ENCODE data around the gene FDXR.
A peak's percentile ranks its signal among the peaks of the same experiment; 100 is the strongest.

The FDXR gene

DNA sequence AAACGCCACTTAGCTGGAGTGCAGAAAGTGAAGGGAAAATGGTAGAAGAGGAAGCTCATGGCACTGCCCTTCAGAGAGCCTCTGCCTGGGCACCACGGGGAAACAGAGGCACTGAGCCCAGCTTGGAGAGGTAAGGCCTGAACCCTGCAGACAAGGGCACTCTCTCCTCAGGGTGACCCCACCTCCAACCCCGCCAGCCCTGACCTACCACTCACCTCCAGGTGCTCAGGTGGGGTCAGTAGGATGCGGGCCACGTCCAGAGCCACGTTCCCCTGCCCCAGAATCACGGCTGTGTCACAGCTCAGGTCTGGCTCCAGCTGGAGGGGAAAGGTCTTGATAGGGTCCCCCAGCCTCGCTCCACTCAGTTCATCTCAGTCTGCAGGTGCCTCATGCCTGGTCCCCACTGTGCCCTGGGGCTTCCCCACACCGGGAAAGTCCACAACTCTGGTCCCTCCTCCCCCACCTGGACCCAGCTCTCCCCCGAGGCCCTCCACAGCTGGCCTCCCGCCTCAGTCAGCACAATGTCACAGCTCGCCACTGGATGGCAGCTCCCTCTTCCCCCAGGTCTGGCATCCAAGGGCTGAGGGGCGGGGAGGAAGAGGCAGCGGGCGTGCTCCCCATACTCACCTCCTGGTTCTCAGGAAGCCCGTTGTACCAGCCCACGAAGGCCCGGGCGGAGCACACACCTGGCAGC lies 7.1 kb downstream of the FDXR start:
- H3K79me2 ChIP-seq (ENCODE audit: insufficient read depth, low read depth), result no peaks in the 10 kb centered on the region
- H3K36me3 ChIP-seq (ENCODE audit: insufficient read depth), result no peaks in the 10 kb centered on the region
- peaks cover 14% of the 10 kb centered on the region for H3K27me3 ChIP-seq (ENCODE audit: insufficient read depth, low read depth)
- H2AFZ ChIP-seq (ENCODE audit: low read depth), result no peak overlapping the region
- TF ChIP-seq, protein P1, sequence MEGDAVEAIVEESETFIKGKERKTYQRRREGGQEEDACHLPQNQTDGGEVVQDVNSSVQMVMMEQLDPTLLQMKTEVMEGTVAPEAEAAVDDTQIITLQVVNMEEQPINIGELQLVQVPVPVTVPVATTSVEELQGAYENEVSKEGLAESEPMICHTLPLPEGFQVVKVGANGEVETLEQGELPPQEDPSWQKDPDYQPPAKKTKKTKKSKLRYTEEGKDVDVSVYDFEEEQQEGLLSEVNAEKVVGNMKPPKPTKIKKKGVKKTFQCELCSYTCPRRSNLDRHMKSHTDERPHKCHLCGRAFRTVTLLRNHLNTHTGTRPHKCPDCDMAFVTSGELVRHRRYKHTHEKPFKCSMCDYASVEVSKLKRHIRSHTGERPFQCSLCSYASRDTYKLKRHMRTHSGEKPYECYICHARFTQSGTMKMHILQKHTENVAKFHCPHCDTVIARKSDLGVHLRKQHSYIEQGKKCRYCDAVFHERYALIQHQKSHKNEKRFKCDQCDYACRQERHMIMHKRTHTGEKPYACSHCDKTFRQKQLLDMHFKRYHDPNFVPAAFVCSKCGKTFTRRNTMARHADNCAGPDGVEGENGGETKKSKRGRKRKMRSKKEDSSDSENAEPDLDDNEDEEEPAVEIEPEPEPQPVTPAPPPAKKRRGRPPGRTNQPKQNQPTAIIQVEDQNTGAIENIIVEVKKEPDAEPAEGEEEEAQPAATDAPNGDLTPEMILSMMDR (conservative IDR thresholded peaks at IDR 0.05; ENCODE audit: low read depth, low read length), result no peak
- H3K4me2 ChIP-seq, result no peak overlapping the region
- no peak overlapping the region for H3K4me3 ChIP-seq (IDR thresholded peaks at IDR 0.05; ENCODE audit: insufficient read depth, low read depth, low read length)
- peaks cover 8% of the 10 kb centered on the region for H3K4me1 ChIP-seq (ENCODE audit: low read depth, poor library complexity, severe bottlenecking)
- H3K9ac ChIP-seq, result no peak overlapping the region
- H4K20me1 ChIP-seq (ENCODE audit: insufficient read depth), result no peaks in the 10 kb centered on the region
- H3K27ac ChIP-seq, result no peak overlapping the region

DNA sequence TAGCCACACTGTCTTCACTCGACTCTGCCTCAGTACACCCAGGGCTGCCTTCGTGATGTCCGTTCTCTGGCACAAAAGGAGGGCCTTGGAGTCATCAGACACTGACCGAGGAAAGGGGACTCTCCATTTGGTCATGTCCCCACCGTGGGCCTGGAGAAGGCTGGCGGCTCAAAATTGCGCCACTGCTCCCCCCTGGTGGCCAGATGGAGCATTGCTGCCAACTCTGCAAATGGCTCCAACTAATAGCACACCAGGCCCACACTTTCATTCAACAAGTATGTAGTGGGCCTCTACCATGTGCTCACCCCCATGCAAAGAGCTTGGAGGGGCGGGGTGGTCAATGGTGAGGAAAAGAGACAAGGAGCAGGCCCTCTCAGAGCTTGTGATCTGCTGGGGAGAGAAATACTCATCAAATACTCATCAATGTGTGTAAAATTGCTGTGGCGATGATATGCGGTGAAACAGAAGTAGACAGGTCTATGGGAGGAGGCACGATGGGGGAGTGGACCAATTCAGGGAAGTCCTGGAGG lies 7.9 kb downstream of the FDXR start:
- H3K36me3 ChIP-seq (ENCODE audit: insufficient read depth), result no peaks in the 10 kb centered on the region
- no peak overlapping the region for H3K27ac ChIP-seq
- H3K4me2 ChIP-seq, result no peak overlapping the region
- no peak overlapping the region for H3K9ac ChIP-seq
- H3K27me3 ChIP-seq (ENCODE audit: insufficient read depth, low read depth), result peaks cover 21% of the 10 kb centered on the region
- no peaks in the 10 kb centered on the region for H4K20me1 ChIP-seq (ENCODE audit: insufficient read depth)
- TF ChIP-seq, protein P1 (conservative IDR thresholded peaks at IDR 0.05; ENCODE audit: low read depth, low read length), result peak; percentile 98
- no peak overlapping the region for H3K4me3 ChIP-seq (IDR thresholded peaks at IDR 0.05; ENCODE audit: insufficient read depth, low read depth, low read length)
- H3K79me2 ChIP-seq (ENCODE audit: insufficient read depth, low read depth), result no peaks in the 10 kb centered on the region
- no peak overlapping the region for H2AFZ ChIP-seq (ENCODE audit: low read depth)
- H3K4me1 ChIP-seq (ENCODE audit: low read depth, poor library complexity, severe bottlenecking), result peaks cover 13% of the 10 kb centered on the region

DNA sequence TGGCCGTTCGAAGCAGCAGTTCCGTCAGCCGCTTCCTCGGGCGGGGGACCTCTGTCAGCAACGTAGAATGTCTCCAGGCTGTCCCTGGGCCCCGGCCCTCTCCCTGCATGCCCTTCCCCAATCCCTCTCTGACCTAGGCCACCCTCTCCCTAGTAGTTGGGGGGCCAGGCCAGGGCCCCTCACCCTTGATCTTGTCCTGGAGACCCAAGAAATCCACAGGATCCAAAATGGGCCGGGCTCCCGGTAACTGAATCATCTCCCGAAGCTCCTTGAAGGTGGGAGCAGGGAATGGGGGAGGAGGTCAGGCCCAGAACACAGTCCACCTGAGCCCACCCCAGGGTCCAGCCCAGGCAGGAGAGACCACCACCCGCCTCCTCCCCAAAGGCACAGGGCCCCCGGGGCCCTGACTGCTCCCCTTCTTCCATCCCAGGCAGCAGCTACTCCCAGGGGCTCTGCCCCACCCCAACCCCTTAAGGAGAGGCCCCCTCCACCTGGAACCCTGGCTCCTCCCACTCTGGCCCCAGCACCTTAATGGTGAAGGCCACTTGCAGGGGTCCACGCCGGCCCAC lies 8.4 kb downstream of the FDXR start:
- Histone ChIP-seq H3K27me3 (ENCODE audit: insufficient read depth, low read depth) (peaks cover 25% of the 10 kb centered on the region), H3K79me2 (ENCODE audit: insufficient read depth, low read depth) (no peaks in the 10 kb centered on the region), H3K4me2 (no peak overlapping the region), H2AFZ (ENCODE audit: low read depth) (no peak overlapping the region), H3K27ac (no peak overlapping the region), H3K4me1 (ENCODE audit: low read depth, poor library complexity, severe bottlenecking) (peaks cover 13% of the 10 kb centered on the region), H3K9ac (no peak overlapping the region), H3K36me3 (ENCODE audit: insufficient read depth) (no peaks in the 10 kb centered on the region), H3K4me3 (IDR thresholded peaks at IDR 0.05; ENCODE audit: insufficient read depth, low read depth, low read length) (no peak overlapping the region), H4K20me1 (ENCODE audit: insufficient read depth) (no peaks in the 10 kb centered on the region)
- TF ChIP-seq, protein P1 (conservative IDR thresholded peaks at IDR 0.05; ENCODE audit: low read depth, low read length), result no peak

DNA sequence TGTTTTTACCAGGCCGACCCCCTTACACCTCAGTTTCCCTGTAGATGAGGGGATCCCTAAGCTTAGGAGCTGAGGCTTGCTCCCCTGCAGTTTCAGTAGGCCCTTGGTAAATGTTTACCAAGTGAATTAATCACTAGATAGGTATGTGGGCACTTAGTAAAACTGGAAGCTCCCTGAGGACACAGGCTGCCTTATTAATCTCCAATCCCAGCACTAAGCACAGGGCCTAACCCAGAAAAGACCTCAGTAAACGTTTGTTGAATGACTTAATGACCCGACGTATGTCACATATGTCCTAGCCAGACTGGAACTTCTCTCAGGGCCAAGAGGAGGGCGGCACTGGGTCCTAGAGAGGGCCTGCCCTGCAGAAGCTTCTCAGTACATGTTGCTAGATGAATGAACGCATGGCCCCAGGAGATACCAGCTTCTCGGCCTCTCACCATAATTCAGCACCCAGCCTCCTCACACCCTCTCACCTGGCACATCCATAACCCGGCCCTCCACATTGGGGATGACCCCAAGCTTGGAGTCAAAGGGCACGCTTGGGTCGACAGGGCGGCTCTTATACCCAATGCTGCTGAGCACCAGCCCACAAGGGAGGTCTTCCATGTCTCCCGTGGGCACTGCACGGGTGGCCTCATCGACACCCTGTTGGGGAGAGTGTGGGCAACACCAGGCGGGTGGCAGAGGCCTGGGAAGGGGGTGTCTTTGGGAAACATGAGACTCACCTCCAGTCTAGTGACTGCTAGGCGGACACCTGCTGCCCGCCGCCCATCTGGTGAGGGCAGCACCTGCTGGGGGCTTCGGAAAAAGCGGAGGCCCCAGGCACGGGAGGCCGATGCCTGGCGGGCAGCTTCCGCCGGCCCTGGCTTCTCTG lies 9.1 kb downstream of the FDXR start:
- no peaks in the 10 kb centered on the region for H4K20me1 ChIP-seq (ENCODE audit: insufficient read depth)
- H3K79me2 ChIP-seq (ENCODE audit: insufficient read depth, low read depth), result no peaks in the 10 kb centered on the region
- no peak overlapping the region for H3K4me3 ChIP-seq (IDR thresholded peaks at IDR 0.05; ENCODE audit: insufficient read depth, low read depth, low read length)
- H2AFZ ChIP-seq (ENCODE audit: low read depth), result no peak overlapping the region
- TF ChIP-seq, protein P1 (conservative IDR thresholded peaks at IDR 0.05; ENCODE audit: low read depth, low read length), result no peak
- H3K4me2 ChIP-seq, result no peak overlapping the region
- no peaks in the 10 kb centered on the region for H3K36me3 ChIP-seq (ENCODE audit: insufficient read depth)
- peaks cover 33% of the 10 kb centered on the region for H3K27me3 ChIP-seq (ENCODE audit: insufficient read depth, low read depth)
- peaks cover 13% of the 10 kb centered on the region for H3K4me1 ChIP-seq (ENCODE audit: low read depth, poor library complexity, severe bottlenecking)
- no peak overlapping the region for H3K27ac ChIP-seq
- no peak overlapping the region for H3K9ac ChIP-seq
